C4-2B (cell line): Measurements from ENCODE around the gene ZSCAN10.

Experiments
- ZFX ChIP-seq: fragments of 450-650 bp; IDR thresholded peaks from 2 replicates; pipeline ENCODE4 v1.6.1; 2017
- TF ChIP-seq, protein P1 (sequence below): fragments of 450-650 bp; conservative IDR thresholded peaks from 2 replicates; pipeline ENCODE4 v1.5.1; 2017; ENCODE audit warnings: mild to moderate bottlenecking

DNA sequence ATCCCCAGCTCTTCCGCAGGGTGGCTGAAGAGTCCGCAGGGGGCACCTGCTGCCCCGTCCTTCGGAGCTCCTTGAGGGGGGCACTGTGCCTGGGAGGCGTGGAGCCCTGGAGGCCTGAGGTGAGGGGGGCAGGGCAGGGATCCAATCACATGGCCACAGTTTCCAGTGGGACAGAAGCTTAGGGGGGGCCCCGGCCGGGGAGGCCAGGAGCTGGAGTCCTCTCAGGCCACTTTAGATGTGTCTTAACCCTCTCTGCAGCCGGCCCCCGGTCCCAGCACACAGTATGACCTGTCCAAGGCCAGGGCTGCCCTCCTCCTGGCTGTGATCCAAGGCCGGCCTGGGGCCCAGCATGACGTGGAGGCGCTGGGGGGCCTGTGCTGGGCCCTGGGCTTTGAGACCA is 46.6 kb upstream of the ZSCAN10 start:
- TF ChIP-seq, protein P1, sequence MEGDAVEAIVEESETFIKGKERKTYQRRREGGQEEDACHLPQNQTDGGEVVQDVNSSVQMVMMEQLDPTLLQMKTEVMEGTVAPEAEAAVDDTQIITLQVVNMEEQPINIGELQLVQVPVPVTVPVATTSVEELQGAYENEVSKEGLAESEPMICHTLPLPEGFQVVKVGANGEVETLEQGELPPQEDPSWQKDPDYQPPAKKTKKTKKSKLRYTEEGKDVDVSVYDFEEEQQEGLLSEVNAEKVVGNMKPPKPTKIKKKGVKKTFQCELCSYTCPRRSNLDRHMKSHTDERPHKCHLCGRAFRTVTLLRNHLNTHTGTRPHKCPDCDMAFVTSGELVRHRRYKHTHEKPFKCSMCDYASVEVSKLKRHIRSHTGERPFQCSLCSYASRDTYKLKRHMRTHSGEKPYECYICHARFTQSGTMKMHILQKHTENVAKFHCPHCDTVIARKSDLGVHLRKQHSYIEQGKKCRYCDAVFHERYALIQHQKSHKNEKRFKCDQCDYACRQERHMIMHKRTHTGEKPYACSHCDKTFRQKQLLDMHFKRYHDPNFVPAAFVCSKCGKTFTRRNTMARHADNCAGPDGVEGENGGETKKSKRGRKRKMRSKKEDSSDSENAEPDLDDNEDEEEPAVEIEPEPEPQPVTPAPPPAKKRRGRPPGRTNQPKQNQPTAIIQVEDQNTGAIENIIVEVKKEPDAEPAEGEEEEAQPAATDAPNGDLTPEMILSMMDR, result no peak
- no peak for TF ChIP-seq ZFX
